GM12878 (cell line): ENCODE results near the gene PTPRM. TPM values are rescaled to one million over a fixed set of nuclear protein-coding genes. Genes with fewer than 3 reads are reported as not detected.

Experiments
- ATAC-seq: fragments of 200-7000 bp; cut with Tn5 transposase; 3 replicates; pipeline ENCODE4 v1.9.1; 2020; ENCODE audit warnings: mild to moderate bottlenecking, moderate library complexity
- BruUV-seq: library from RNA; stranded (reverse); fragments of 400-500 nt; replicated peaks from 2 replicates; lab custom pipeline; 2021; lab: Mats Ljungman, UMichigan
- CTCF ChIA-PET: fragments of 300-600 bp; sonication (Branson Sonifier 250); formaldehyde crosslinking; extraction: SDS; loops from one replicate; lab custom pipeline; 2021; ENCODE audit warnings: inconsistent platforms; lab: Yijun Ruan, JAX
- POLR2A ChIA-PET: fragments of 350-600 bp; formaldehyde crosslinking; extraction: SDS; loops from one replicate; lab custom pipeline; 2021; ENCODE audit warnings: inconsistent platforms; lab: Charles Lee
- RAD21 ChIA-PET: fragments of 300-600 bp; sonication (Branson Sonifier 250); formaldehyde crosslinking; loops from one replicate; lab custom pipeline; 2023; ENCODE audit warnings: antibody characterized with exemption; ENCODE audit not compliant: unreplicated experiment; lab: Charles Lee
- SMC1A ChIA-PET: fragments of 300-600 bp; sonication (Branson Sonifier 250); formaldehyde crosslinking; loops from one replicate; lab custom pipeline; 2023; ENCODE audit not compliant: unreplicated experiment, uncharacterized antibody; lab: Charles Lee
- DNase-seq: peaks from one replicate; pipeline ENCODE4 v3.0.0-alpha.2; 2011; ENCODE audit warnings: low read depth, low spot score
- FAIRE-seq: peaks from 3 replicates; lab custom pipeline; 2011; peaks lifted over from hg19 to GRCh38; lab: Jason Lieb, UNC
- H2AFZ ChIP-seq: 2 replicates; pipeline ENCODE4 v1.6.0; 2011; ENCODE audit warnings: low read depth, low read length, control low read depth; ENCODE audit not compliant: control insufficient read depth
- H3K27ac ChIP-seq: 2 replicates; pipeline ENCODE4 v1.5.1; 2011; ENCODE audit warnings: control low read depth; ENCODE audit not compliant: control insufficient read depth, insufficient read depth
- H3K27me3 ChIP-seq, 2 experiments: replicated peaks in 1 of 2; 2 replicates each; pipeline versions ENCODE4 v1.6.0 to v1.6.1; 2011; ENCODE audit warnings: low read length in 1 of 2; ENCODE audit not compliant: control insufficient read depth in 2 of 2, insufficient read depth in 2 of 2
- H3K36me3 ChIP-seq, 2 experiments: 2 replicates each; pipeline ENCODE4 v1.5.1; 2011; ENCODE audit warnings: low read length in 1 of 2; ENCODE audit not compliant: control insufficient read depth in 2 of 2, insufficient read depth in 2 of 2
- H3K4me1 ChIP-seq: 2 replicates; pipeline ENCODE4 v1.6.1; 2011; ENCODE audit warnings: mild to moderate bottlenecking, low read length, moderate library complexity, mixed read lengths; ENCODE audit not compliant: control insufficient read depth, insufficient read depth
- H3K4me2 ChIP-seq: 2 replicates; pipeline ENCODE4 v1.6.0; 2011; ENCODE audit warnings: control low read depth; ENCODE audit not compliant: control insufficient read depth, insufficient read depth
- H3K4me3 ChIP-seq: fragments of 200-600 bp; sonication (generic); 2 replicates; pipeline ENCODE4 v1.5.1; 2016
- H3K79me2 ChIP-seq: 2 replicates; pipeline ENCODE4 v1.6.0; 2011; ENCODE audit warnings: low read length; ENCODE audit not compliant: control insufficient read depth, insufficient read depth
- H3K9ac ChIP-seq: 2 replicates; pipeline ENCODE4 v1.8.0; 2011; ENCODE audit warnings: low read length, control low read depth, mixed read lengths; ENCODE audit not compliant: control insufficient read depth, insufficient read depth
- H3K9me3 ChIP-seq: replicated peaks from 3 replicates; pipeline ENCODE4 v1.5.1; 2011; ENCODE audit warnings: mild to moderate bottlenecking, low read length; ENCODE audit not compliant: control insufficient read depth, insufficient read depth
- H4K20me1 ChIP-seq: 2 replicates; pipeline ENCODE4 v1.6.0; 2011; ENCODE audit not compliant: control insufficient read depth, insufficient read depth
- CBFB ChIP-seq: IDR thresholded peaks from 2 replicates; pipeline ENCODE4 v1.6.1; 2016; ENCODE audit warnings: antibody characterized with exemption, low read depth
- E2F4 ChIP-seq: IDR thresholded peaks from 2 replicates; pipeline ENCODE4 v1.6.1; 2012; ENCODE audit warnings: low read depth, low read length, improper control_type of control experiment
- EP300 ChIP-seq, 2 experiments: fragments of 150-350 bp in 1 of 2; IDR thresholded peaks; 2 replicates each; pipeline ENCODE4 v1.6.1; 2011 to 2012; ENCODE audit warnings: low read depth in 2 of 2, low read length in 2 of 2, borderline replicate concordance in 1 of 2, improper control_type of control experiment in 1 of 2, inconsistent platforms in 1 of 2; ENCODE audit not compliant: control insufficient read depth in 1 of 2
- ETV6 ChIP-seq, 2 experiments: fragments of 450-650 bp in 1 of 2; IDR thresholded peaks in 1 of 2; conservative IDR thresholded peaks in 1 of 2; 2 replicates each; pipeline ENCODE4 v1.6.1; 2014; ENCODE audit warnings: antibody characterized with exemption in 1 of 2, borderline replicate concordance in 1 of 2, low read depth in 1 of 2, mild to moderate bottlenecking in 1 of 2, moderate library complexity in 1 of 2
- HDAC2 ChIP-seq: fragments of 200-600 bp; sonication (generic); IDR thresholded peaks from 2 replicates; pipeline ENCODE4 v1.6.1; 2017
- IKZF1 ChIP-seq: fragments of 450-650 bp; conservative IDR thresholded peaks from 2 replicates; pipeline ENCODE4 v1.6.1; 2017; ENCODE audit warnings: antibody characterized with exemption, mild to moderate bottlenecking
- JUND ChIP-seq: IDR thresholded peaks from 2 replicates; pipeline ENCODE4 v1.6.1; 2012; ENCODE audit warnings: low read depth, mild to moderate bottlenecking, low read length, improper control_type of control experiment, moderate library complexity
- MEF2B ChIP-seq: fragments of 450-650 bp; IDR thresholded peaks from 2 replicates; pipeline ENCODE4 v1.6.1; 2018; ENCODE audit warnings: mild to moderate bottlenecking, moderate library complexity; ENCODE audit not compliant: partially characterized antibody, poor library complexity, severe bottlenecking
- MLLT1 ChIP-seq: fragments of 450-650 bp; IDR thresholded peaks from 2 replicates; pipeline ENCODE4 v1.6.1; 2016; ENCODE audit warnings: mild to moderate bottlenecking
- NR2C1 ChIP-seq: fragments of 450-650 bp; IDR thresholded peaks from 2 replicates; pipeline ENCODE4 v1.6.1; 2017; ENCODE audit warnings: antibody characterized with exemption, mild to moderate bottlenecking, moderate library complexity
- POLR2AphosphoS2 ChIP-seq: IDR thresholded peaks from 2 replicates; pipeline ENCODE4 v1.6.1; 2011; ENCODE audit warnings: low read depth, mild to moderate bottlenecking, low read length, improper control_type of control experiment, moderate library complexity
- POU2F2 ChIP-seq: IDR thresholded peaks from 3 replicates; pipeline ENCODE4 v1.6.1; 2011; ENCODE audit warnings: low read depth, mild to moderate bottlenecking, low read length, borderline replicate concordance
- RB1 ChIP-seq: fragments of 450-650 bp; formaldehyde crosslinking; IDR thresholded peaks from 2 replicates; pipeline ENCODE4 v1.6.1; 2017; ENCODE audit warnings: mild to moderate bottlenecking, borderline replicate concordance
- RBBP5 ChIP-seq: fragments of 200-600 bp; sonication (generic); conservative IDR thresholded peaks from 2 replicates; pipeline ENCODE4 v1.6.1; 2016
- SREBF1 ChIP-seq: IDR thresholded peaks from 2 replicates; pipeline ENCODE4 v1.6.1; 2012; ENCODE audit warnings: mild to moderate bottlenecking, low read length
- STAT3 ChIP-seq: IDR thresholded peaks from 2 replicates; pipeline ENCODE4 v1.6.1; 2011; ENCODE audit warnings: low read depth, low read length, improper control_type of control experiment
- USF2 ChIP-seq: IDR thresholded peaks from 2 replicates; pipeline ENCODE4 v1.6.1; 2011; ENCODE audit warnings: low read depth, low read length, improper control_type of control experiment, borderline replicate concordance
- ZBTB4 ChIP-seq: fragments of 450-650 bp; formaldehyde crosslinking; IDR thresholded peaks from 2 replicates; pipeline ENCODE4 v1.4.0; 2022; ENCODE audit warnings: mild to moderate bottlenecking, moderate library complexity
- ZNF274 ChIP-seq: IDR thresholded peaks from one replicate; pipeline ENCODE4 v1.8.0; 2011; ENCODE audit not compliant: insufficient read length, insufficient read depth
- WGBS: methylation state at CpG from one replicate; pipeline ENCODE4 v1.1.6; 2016; ENCODE audit warnings: low lambda C conversion rate; ENCODE audit not compliant: insufficient replicate concordance, insufficient coverage; ENCODE audit errors: missing lambda C conversion rate; 5-methylcytosine and 5-hydroxymethylcytosine counted together
- in situ Hi-C: fragments of 300-500 bp; cut with MboI; formaldehyde crosslinking; loops from 9 replicates; pipeline ENCODE4 v1.14.3; 2018; ENCODE audit warnings: mixed read lengths
- intact Hi-C: fragments of 100-400 bp; cut with micrococcal nuclease; formaldehyde crosslinking; loops from one replicate; pipeline ENCODE4 v1.14.2; 2022; ENCODE audit not compliant: unreplicated experiment
- polyA plus RNA-seq, 11 experiments: library from polyadenylated mRNA; depleted of rRNA in 4 of 11; unstranded in 6 of 11; stranded (reverse) in 5 of 11; fragments of >200 nt; fragmentation: Nextera tagmentation in 4 of 11; fragmentation: Illumina TruSeq in 1 of 11; extraction: Ambion mirVana in 4 of 11; extraction: Trizol in 1 of 11; gene quantifications; 1 replicate in 1 of 11; 2 replicates in 10 of 11; pipeline versions ENCODE4 v1.2.1 to v1.2.3, GENCODE V29; 2011 to 2016; ENCODE audit warnings: inconsistent platforms in 2 of 11, missing spikeins in 2 of 11, low read depth in 1 of 11
- total RNA-seq, 4 experiments: library from RNA; depleted of rRNA in 3 of 4; stranded (reverse); fragments of >200 nt in 3 of 4; fragmentation: Illumina TruSeq in 1 of 4; extraction: Trizol in 1 of 4; gene quantifications; 2 replicates each; pipeline versions ENCODE4 v1.2.1 to v1.2.3, GENCODE V29; 2013 to 2021

The PTPRM gene
- total and polyA plus RNA-seq, 10 of the 15 experiments (the other 5 are each of a cell fraction or from before 2014, with no cell fraction given): 0.07 to 22.6 (median 0.60) TPM

- RAD21 ChIA-PET: no interaction called here
- TF ChIP-seq NR2C1: no peak
- TF ChIP-seq HDAC2: no peak
- TF ChIP-seq STAT3: no peak
- TF ChIP-seq ETV6 (conservative IDR thresholded peaks at IDR 0.05 in 1 of 2, IDR thresholded peaks at IDR 0.05 in 1 of 2; ENCODE audit: borderline replicate concordance in 1 of 2, low read depth in 1 of 2): no peak
- no peak for TF ChIP-seq EP300 (IDR thresholded peaks at IDR 0.05; ENCODE audit: borderline replicate concordance in 1 of 2, control insufficient read depth in 1 of 2, low read depth in 2 of 2, low read length in 2 of 2)
- no peak for TF ChIP-seq USF2
- no peak for TF ChIP-seq POU2F2
- no peak for TF ChIP-seq IKZF1
- no peak for TF ChIP-seq JUND
- TF ChIP-seq ZNF274: no peak
- no peak for TF ChIP-seq SREBF1
- no peak for TF ChIP-seq RBBP5
- no peak for TF ChIP-seq POLR2AphosphoS2
- TF ChIP-seq CBFB: no peak
- no peak for TF ChIP-seq MEF2B
- TF ChIP-seq MLLT1: no peak
- no peak for TF ChIP-seq ZBTB4 (CRISPR knock-in tag)
- TF ChIP-seq RB1: no peak
- no peak for TF ChIP-seq E2F4
- FAIRE-seq (no peak), DNase-seq (no peak), ATAC-seq (no peak)
- no peaks in the 10 kb centered on the region for H3K4me1 ChIP-seq
- no peak overlapping the region for H3K4me2 ChIP-seq
- H3K27me3 ChIP-seq: no peaks in the 10 kb centered on the region; a peak in 1 of 4 replicates
- H3K79me2 ChIP-seq: no peaks in the 10 kb centered on the region
- H3K36me3 ChIP-seq: no peaks in the 10 kb centered on the region
- no peaks in the 10 kb centered on the region for H4K20me1 ChIP-seq
- H3K9me3 ChIP-seq: no peaks in the 10 kb centered on the region
- in situ Hi-C loops (no loop called here), intact Hi-C loops (no loop called here)
- H3K4me3 ChIP-seq: no peak overlapping the region
- no peak overlapping the region for H3K27ac ChIP-seq
- no peak overlapping the region for H2AFZ ChIP-seq
- CTCF ChIA-PET: interaction anchor here (1.0 to 1.2 kb wide), 2 partner anchors 13 to 18 kb away, joined by 3 read pairs; no protein-coding TSS in a partner anchor
- POLR2A ChIA-PET: no interaction called here
- SMC1A ChIA-PET: no interaction called here
- 9% methylated on average over 7 of the region's 7 CpGs for WGBS
- no TSS peak for BruUV-seq
- H3K9ac ChIP-seq: no peak overlapping the region
These were observed 608.5 kb downstream of the PTPRM start for GRCh38 chr18:8175501-8176061.
